ENCODE data around the gene ROBO2.

ROBO2 gene

DNA sequence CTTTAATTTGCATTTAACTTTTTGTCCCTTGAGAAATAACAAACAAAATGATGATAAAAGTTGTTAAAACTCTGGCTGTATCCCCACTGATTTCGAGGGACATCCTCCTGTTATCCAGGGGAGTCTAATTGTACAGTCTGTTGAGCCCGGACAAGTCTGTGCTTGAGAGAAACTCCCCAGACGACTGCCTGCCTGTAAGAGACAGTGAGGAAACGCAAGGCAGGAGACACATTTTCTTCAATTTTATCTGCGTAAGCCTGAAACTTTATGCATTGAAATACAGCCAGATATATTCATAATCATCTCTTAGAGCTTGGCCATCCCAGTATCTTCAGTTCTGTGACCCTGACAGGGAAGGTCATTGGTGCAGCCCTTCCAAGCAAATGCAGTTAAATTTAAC lies 97.7 kb downstream of the ROBO2 start:
- H3K27ac Mint-ChIP-seq = no peak overlapping the region
- H3K4me3 Mint-ChIP-seq = no peak overlapping the region
- no peaks in the 10 kb centered on the region for H3K9me3 Mint-ChIP-seq
- no peaks in the 10 kb centered on the region for H3K36me3 Mint-ChIP-seq (ENCODE audit: low read depth)
- no peaks in the 10 kb centered on the region for H3K4me1 Mint-ChIP-seq (ENCODE audit: low read depth)
- H3K27me3 Mint-ChIP-seq = no peaks in the 10 kb centered on the region

GRCh38 chr3:77139624-77140023 lies 99.7 kb downstream of the ROBO2 start:
- H3K9me3 Mint-ChIP-seq = no peaks in the 10 kb centered on the region
- no peaks in the 10 kb centered on the region for H3K27me3 Mint-ChIP-seq
- no peaks in the 10 kb centered on the region for H3K4me1 Mint-ChIP-seq (ENCODE audit: low read depth)
- no peaks in the 10 kb centered on the region for H3K36me3 Mint-ChIP-seq (ENCODE audit: low read depth)
- H3K4me3 Mint-ChIP-seq = no peak overlapping the region
- H3K27ac Mint-ChIP-seq = no peak overlapping the region

DNA sequence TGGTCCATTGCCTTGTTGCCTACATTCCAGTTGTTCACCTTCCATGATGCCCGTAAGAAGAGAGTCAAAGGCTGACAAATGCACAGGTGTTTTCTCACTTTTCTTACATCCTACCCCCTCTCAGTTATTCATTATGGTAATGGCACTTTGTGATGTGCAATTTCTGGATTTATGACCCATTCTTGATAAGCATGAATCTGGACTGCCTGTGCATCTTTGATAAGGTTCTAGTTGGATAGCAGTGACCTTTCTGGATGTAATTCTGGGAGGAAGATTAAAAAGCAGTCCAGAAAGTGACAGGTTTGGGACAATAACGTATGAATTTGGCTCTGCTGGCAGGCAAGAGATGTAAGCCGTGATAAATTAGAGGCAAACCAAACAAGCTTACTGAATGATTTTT lies 101.5 kb downstream of the ROBO2 start:
- Mint-ChIP-seq H3K27me3 (no peaks in the 10 kb centered on the region), H3K27ac (no peak overlapping the region), H3K4me1 (ENCODE audit: low read depth) (no peaks in the 10 kb centered on the region), H3K4me3 (no peak overlapping the region), H3K36me3 (ENCODE audit: low read depth) (no peaks in the 10 kb centered on the region), H3K9me3 (peaks cover 2% of the 10 kb centered on the region)

DNA sequence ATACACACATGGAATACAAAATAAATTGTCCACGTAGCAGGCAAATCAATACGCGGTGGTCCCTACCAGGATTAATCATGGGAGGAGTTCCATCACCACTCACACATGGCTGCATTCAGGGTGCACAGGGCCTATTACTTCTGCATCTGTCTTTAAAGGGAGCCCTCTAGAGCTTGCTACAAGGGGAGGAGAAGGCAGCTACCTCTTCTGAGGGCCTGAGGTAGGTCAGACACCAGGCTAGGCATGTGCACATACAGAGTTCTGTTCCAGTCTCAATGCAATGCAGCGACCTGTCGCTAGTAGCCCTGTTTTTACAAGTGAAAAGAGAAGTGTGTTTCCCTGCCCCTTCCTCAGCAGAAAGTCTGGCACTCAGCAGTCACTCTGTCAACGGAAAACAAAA lies 102.7 kb downstream of the ROBO2 start:
- Mint-ChIP-seq H3K4me3 (no peak overlapping the region), H3K27ac (no peak overlapping the region), H3K4me1 (ENCODE audit: low read depth) (no peaks in the 10 kb centered on the region), H3K36me3 (ENCODE audit: low read depth) (no peaks in the 10 kb centered on the region), H3K9me3 (peaks cover 4% of the 10 kb centered on the region), H3K27me3 (no peaks in the 10 kb centered on the region)

DNA sequence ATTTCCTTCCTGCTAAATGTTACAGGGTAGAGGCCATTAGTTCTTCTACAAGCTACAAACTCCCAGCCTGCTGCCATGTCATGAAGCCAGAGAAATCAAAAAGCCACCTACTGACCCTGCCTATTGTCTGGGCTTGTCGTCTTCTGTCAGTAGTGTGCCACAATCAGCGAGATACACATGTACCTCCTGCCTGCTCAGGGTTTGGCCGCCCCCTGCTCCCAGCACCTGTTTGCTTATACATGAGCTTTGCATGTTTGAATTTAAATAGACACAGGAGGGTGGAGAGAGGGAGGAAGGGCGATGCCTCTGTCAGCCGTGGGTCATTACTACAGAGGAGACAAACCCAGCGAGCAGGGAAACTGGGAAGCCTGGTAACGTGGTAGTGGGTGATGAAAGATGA lies 106.1 kb downstream of the ROBO2 start:
- peaks cover 4% of the 10 kb centered on the region for H3K9me3 Mint-ChIP-seq
- no peaks in the 10 kb centered on the region for H3K36me3 Mint-ChIP-seq (ENCODE audit: low read depth)
- H3K4me1 Mint-ChIP-seq (ENCODE audit: low read depth) = no peaks in the 10 kb centered on the region
- no peaks in the 10 kb centered on the region for H3K27me3 Mint-ChIP-seq
- no peak overlapping the region for H3K27ac Mint-ChIP-seq
- no peak overlapping the region for H3K4me3 Mint-ChIP-seq

- Mint-ChIP-seq H3K27me3 (no peaks in the 10 kb centered on the region), H3K27ac (no peak overlapping the region), H3K4me3 (no peak overlapping the region), H3K4me1 (ENCODE audit: low read depth) (no peaks in the 10 kb centered on the region), H3K36me3 (ENCODE audit: low read depth) (no peaks in the 10 kb centered on the region), H3K9me3 (peaks cover 4% of the 10 kb centered on the region)
Measured at GRCh38 chr3:77147836-77148578, 108.1 kb downstream of the ROBO2 start.

GRCh38 chr3:77149382-77149781 lies 109.5 kb downstream of the ROBO2 start:
- Mint-ChIP-seq H3K9me3 (peaks cover 4% of the 10 kb centered on the region), H3K27me3 (no peaks in the 10 kb centered on the region), H3K36me3 (ENCODE audit: low read depth) (no peaks in the 10 kb centered on the region), H3K4me3 (no peak overlapping the region), H3K27ac (no peak overlapping the region), H3K4me1 (ENCODE audit: low read depth) (no peaks in the 10 kb centered on the region)

- H3K36me3 Mint-ChIP-seq (ENCODE audit: low read depth) = no peaks in the 10 kb centered on the region
- no peaks in the 10 kb centered on the region for H3K4me1 Mint-ChIP-seq (ENCODE audit: low read depth)
- no peak overlapping the region for H3K27ac Mint-ChIP-seq
- no peak overlapping the region for H3K4me3 Mint-ChIP-seq
- no peaks in the 10 kb centered on the region for H3K27me3 Mint-ChIP-seq
- H3K9me3 Mint-ChIP-seq = peaks cover 4% of the 10 kb centered on the region
Measured at GRCh38 chr3:77150028-77150427, 110.1 kb downstream of the ROBO2 start.

- H3K9me3 Mint-ChIP-seq = peaks cover 4% of the 10 kb centered on the region
- H3K4me3 Mint-ChIP-seq = no peak overlapping the region
- H3K27ac Mint-ChIP-seq = no peak overlapping the region
- H3K4me1 Mint-ChIP-seq (ENCODE audit: low read depth) = no peaks in the 10 kb centered on the region
- no peaks in the 10 kb centered on the region for H3K27me3 Mint-ChIP-seq
- no peaks in the 10 kb centered on the region for H3K36me3 Mint-ChIP-seq (ENCODE audit: low read depth)
Measured at GRCh38 chr3:77150759-77151158, 110.9 kb downstream of the ROBO2 start.

GRCh38 chr3:77158730-77159581 lies 119.1 kb downstream of the ROBO2 start:
- H3K9me3 Mint-ChIP-seq = no peaks in the 10 kb centered on the region
- no peak overlapping the region for H3K4me3 Mint-ChIP-seq
- no peak overlapping the region for H3K27ac Mint-ChIP-seq
- no peaks in the 10 kb centered on the region for H3K4me1 Mint-ChIP-seq (ENCODE audit: low read depth)
- no peaks in the 10 kb centered on the region for H3K27me3 Mint-ChIP-seq
- no peaks in the 10 kb centered on the region for H3K36me3 Mint-ChIP-seq (ENCODE audit: low read depth)

- Mint-ChIP-seq H3K27ac (no peak overlapping the region), H3K4me1 (ENCODE audit: low read depth) (no peaks in the 10 kb centered on the region), H3K36me3 (ENCODE audit: low read depth) (no peaks in the 10 kb centered on the region), H3K4me3 (no peak overlapping the region), H3K9me3 (no peaks in the 10 kb centered on the region), H3K27me3 (no peaks in the 10 kb centered on the region)
Measured at GRCh38 chr3:77160931-77161497, 121.1 kb downstream of the ROBO2 start.

DNA sequence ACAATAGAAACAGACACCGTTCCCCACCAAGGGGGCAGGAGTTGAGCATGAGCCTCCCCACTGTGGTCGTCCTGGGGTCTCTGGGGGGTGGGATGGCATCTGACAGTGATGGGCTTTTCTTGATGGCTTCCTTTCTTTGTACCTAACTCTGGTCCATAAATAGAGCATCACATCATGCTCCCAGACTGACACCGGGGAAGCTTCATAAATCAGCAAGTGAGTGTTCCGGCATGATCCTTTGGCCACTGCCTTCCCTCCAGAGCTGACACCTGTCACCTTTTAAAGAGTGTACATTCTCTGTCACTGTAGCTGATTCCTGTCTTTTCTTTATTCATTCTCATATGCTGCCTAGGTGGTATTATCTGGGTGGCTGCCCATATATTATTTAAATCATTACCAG lies 129.9 kb downstream of the ROBO2 start:
- H3K9me3 Mint-ChIP-seq = peaks cover 7% of the 10 kb centered on the region
- no peaks in the 10 kb centered on the region for H3K27me3 Mint-ChIP-seq
- no peaks in the 10 kb centered on the region for H3K4me1 Mint-ChIP-seq (ENCODE audit: low read depth)
- H3K27ac Mint-ChIP-seq = no peak overlapping the region
- no peak overlapping the region for H3K4me3 Mint-ChIP-seq
- H3K36me3 Mint-ChIP-seq (ENCODE audit: low read depth) = no peaks in the 10 kb centered on the region

GRCh38 chr3:77171026-77171425 lies 131.1 kb downstream of the ROBO2 start:
- Mint-ChIP-seq H3K4me3 (no peak overlapping the region), H3K4me1 (ENCODE audit: low read depth) (no peaks in the 10 kb centered on the region)

GRCh38 chr3:77179762-77180161 lies 139.9 kb downstream of the ROBO2 start:
- no peak overlapping the region for H3K4me3 Mint-ChIP-seq
- H3K36me3 Mint-ChIP-seq (ENCODE audit: low read depth) = no peaks in the 10 kb centered on the region
- H3K27ac Mint-ChIP-seq = no peak overlapping the region

More at GRCh38 chr3:77171026-77171425, 131.1 kb downstream of the ROBO2 start:
- H3K36me3 Mint-ChIP-seq (ENCODE audit: low read depth) = no peaks in the 10 kb centered on the region
- H3K27me3 Mint-ChIP-seq = no peaks in the 10 kb centered on the region
- peaks cover 11% of the 10 kb centered on the region for H3K9me3 Mint-ChIP-seq
- H3K27ac Mint-ChIP-seq = no peak overlapping the region

DNA sequence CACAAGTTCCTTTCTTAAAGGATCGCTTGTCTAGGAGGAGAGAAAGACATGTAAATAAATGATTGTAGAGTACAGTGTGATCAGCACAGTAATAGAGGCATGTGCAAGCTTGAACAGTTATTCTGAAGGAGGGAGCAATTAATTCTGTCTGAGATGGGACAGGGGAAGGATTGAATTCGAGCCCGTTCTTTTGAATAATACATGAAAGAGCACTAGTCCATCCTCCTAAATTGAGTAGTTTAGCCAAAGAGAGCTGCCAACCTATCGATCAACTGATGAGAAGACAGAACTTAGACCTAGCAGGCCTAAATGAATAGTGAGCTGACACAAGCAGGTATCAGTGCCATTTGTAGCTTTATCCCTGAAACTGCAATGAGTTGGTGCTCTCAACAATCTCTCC lies 142.4 kb downstream of the ROBO2 start:
- no peak overlapping the region for H3K4me3 Mint-ChIP-seq
- no peak overlapping the region for H3K27ac Mint-ChIP-seq
- no peaks in the 10 kb centered on the region for H3K27me3 Mint-ChIP-seq
- H3K4me1 Mint-ChIP-seq (ENCODE audit: low read depth) = no peaks in the 10 kb centered on the region
- H3K36me3 Mint-ChIP-seq (ENCODE audit: low read depth) = no peaks in the 10 kb centered on the region
- H3K9me3 Mint-ChIP-seq = peaks cover 17% of the 10 kb centered on the region

More at GRCh38 chr3:77179762-77180161, 139.9 kb downstream of the ROBO2 start:
- peaks cover 12% of the 10 kb centered on the region for H3K9me3 Mint-ChIP-seq
- H3K4me1 Mint-ChIP-seq (ENCODE audit: low read depth) = no peaks in the 10 kb centered on the region
- no peaks in the 10 kb centered on the region for H3K27me3 Mint-ChIP-seq
